DOHH2 (cell line): Measurements from ENCODE around the gene LRRC8D.

Source experiments
- H3F3A ChIP-seq: fragments of 200-600 bp; sonication (generic), shearing (Covaris generic); 2 replicates; pipeline ENCODE4 v1.6.0; 2016; ENCODE audit warnings: antibody characterized with exemption, mild to moderate bottlenecking; ENCODE audit not compliant: control insufficient read depth, insufficient read depth
- H3K27ac ChIP-seq: fragments of 200-600 bp; sonication (generic); 2 replicates; pipeline ENCODE4 v1.5.1; 2014; ENCODE audit warnings: low read depth, mild to moderate bottlenecking, low read length, moderate library complexity
- H3K27me3 ChIP-seq: fragments of 200-600 bp; sonication (generic); 2 replicates; pipeline ENCODE4 v1.6.1; 2014; ENCODE audit warnings: mild to moderate bottlenecking, low read length, mixed read lengths; ENCODE audit not compliant: control insufficient read depth
- H3K36me3 ChIP-seq: fragments of 200-600 bp; sonication (generic); 2 replicates; pipeline ENCODE4 v1.6.1; 2014; ENCODE audit warnings: mild to moderate bottlenecking, low read length, moderate library complexity, mixed read lengths; ENCODE audit not compliant: control insufficient read depth
- H3K4me1 ChIP-seq: fragments of 200-600 bp; sonication (generic); 2 replicates; pipeline ENCODE4 v1.6.1; 2014; ENCODE audit warnings: mild to moderate bottlenecking, low read length, mixed read lengths; ENCODE audit not compliant: control insufficient read depth
- H3K4me2 ChIP-seq: fragments of 200-600 bp; sonication (generic); 2 replicates; pipeline ENCODE4 v1.6.0; 2014; ENCODE audit warnings: mild to moderate bottlenecking, low read length, moderate library complexity
- H3K4me3 ChIP-seq: fragments of 200-600 bp; sonication (generic); 2 replicates; pipeline ENCODE4 v1.5.1; 2014; ENCODE audit warnings: mild to moderate bottlenecking, low read length, mixed read lengths
- H3K79me2 ChIP-seq: fragments of 200-600 bp; sonication (generic); 2 replicates; pipeline ENCODE4 v1.6.1; 2014; ENCODE audit warnings: mild to moderate bottlenecking, low read length, mixed read lengths; ENCODE audit not compliant: control insufficient read depth
- H3K9me2 ChIP-seq: fragments of 200-600 bp; sonication (generic); replicated peaks from 2 replicates; pipeline ENCODE4 v1.6.1; 2014; ENCODE audit warnings: mild to moderate bottlenecking, low read length, mixed read lengths; ENCODE audit not compliant: control insufficient read depth
- H3K9me3 ChIP-seq: fragments of 200-600 bp; sonication (generic); 2 replicates; pipeline ENCODE4 v1.6.1; 2014; ENCODE audit warnings: antibody characterized with exemption, low read length, mixed read lengths; ENCODE audit not compliant: control insufficient read depth, insufficient read depth
- H4K20me1 ChIP-seq: fragments of 200-600 bp; sonication (generic); 2 replicates; pipeline ENCODE4 v1.6.0; 2014; ENCODE audit warnings: low read depth, mild to moderate bottlenecking, antibody characterized with exemption, low read length, moderate library complexity; ENCODE audit not compliant: control insufficient read depth, insufficient read depth
- EZH2phosphoT487 ChIP-seq: fragments of 200-600 bp; sonication (generic); IDR thresholded peaks from 2 replicates; pipeline ENCODE4 v1.6.1; 2017; ENCODE audit warnings: borderline replicate concordance, mild to moderate bottlenecking, antibody characterized with exemption, low read length, moderate library complexity, mixed read lengths
- TF ChIP-seq, protein P1 (sequence below): fragments of 200-600 bp; sonication (generic); IDR thresholded peaks from one replicate; pipeline ENCODE4 v1.5.1; 2014; ENCODE audit warnings: antibody characterized with exemption, mild to moderate bottlenecking, low read depth, low read length; ENCODE audit not compliant: poor library complexity, severe bottlenecking

Gene LRRC8D

DNA sequence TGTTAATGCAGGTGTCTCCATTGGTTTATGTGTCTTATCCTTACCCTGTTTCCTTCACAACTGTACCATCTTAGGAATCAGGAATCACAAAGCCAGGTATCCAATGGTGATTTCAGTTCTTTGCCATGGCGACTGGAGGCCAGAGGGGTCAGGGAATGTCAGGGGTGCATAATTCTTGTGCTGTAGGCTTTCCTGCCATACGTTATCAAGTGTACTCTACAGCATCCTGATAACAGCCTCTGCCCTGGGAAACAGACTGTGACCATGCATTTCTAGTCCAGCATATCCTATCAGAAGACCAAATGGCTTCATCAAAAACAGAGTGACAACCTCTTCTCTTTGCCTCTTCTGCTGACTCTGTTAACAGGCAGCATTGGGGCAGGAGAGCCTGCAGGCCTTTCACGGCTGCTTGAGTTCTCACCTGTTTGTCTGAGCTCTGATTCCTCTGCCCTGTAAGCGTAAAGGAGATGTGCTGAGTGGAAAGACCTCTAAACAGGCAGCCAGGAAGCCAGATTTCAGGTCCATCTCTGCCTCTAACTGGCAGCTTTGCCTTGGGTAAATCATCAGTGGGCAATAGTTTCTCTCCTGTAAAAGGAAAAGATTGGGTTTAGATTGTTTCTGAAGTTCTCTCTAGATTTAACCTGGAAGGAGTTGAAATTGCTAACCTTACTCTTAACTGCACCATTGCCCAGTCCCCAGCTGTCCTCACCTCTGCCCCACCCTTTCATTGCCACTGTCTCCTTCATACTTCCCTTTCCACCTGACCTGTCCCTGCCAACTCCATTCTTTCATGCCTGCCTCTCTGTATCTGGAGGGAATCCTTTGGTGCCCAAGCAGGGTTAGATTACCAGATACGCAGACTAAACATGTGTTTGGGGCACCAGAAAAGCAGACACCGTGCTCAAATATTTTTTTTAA, 80.2 kb downstream of the LRRC8D start:
- H3K4me2 ChIP-seq, result no peak overlapping the region
- no peaks in the 10 kb centered on the region for H3K36me3 ChIP-seq
- H3K4me1 ChIP-seq, result peaks cover 22% of the 10 kb centered on the region
- H3K27ac ChIP-seq, result no peak overlapping the region
- TF ChIP-seq, protein P1, sequence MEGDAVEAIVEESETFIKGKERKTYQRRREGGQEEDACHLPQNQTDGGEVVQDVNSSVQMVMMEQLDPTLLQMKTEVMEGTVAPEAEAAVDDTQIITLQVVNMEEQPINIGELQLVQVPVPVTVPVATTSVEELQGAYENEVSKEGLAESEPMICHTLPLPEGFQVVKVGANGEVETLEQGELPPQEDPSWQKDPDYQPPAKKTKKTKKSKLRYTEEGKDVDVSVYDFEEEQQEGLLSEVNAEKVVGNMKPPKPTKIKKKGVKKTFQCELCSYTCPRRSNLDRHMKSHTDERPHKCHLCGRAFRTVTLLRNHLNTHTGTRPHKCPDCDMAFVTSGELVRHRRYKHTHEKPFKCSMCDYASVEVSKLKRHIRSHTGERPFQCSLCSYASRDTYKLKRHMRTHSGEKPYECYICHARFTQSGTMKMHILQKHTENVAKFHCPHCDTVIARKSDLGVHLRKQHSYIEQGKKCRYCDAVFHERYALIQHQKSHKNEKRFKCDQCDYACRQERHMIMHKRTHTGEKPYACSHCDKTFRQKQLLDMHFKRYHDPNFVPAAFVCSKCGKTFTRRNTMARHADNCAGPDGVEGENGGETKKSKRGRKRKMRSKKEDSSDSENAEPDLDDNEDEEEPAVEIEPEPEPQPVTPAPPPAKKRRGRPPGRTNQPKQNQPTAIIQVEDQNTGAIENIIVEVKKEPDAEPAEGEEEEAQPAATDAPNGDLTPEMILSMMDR, result no peak
- no peak for TF ChIP-seq EZH2phosphoT487
- H3K27me3 ChIP-seq, result no peaks in the 10 kb centered on the region
- H3F3A ChIP-seq, result no peaks in the 10 kb centered on the region
- H3K9me3 ChIP-seq, result no peaks in the 10 kb centered on the region
- no peak overlapping the region for H3K4me3 ChIP-seq
- H3K9me2 ChIP-seq, result no peaks in the 10 kb centered on the region
- H3K79me2 ChIP-seq, result no peaks in the 10 kb centered on the region
- H4K20me1 ChIP-seq, result no peaks in the 10 kb centered on the region

DNA sequence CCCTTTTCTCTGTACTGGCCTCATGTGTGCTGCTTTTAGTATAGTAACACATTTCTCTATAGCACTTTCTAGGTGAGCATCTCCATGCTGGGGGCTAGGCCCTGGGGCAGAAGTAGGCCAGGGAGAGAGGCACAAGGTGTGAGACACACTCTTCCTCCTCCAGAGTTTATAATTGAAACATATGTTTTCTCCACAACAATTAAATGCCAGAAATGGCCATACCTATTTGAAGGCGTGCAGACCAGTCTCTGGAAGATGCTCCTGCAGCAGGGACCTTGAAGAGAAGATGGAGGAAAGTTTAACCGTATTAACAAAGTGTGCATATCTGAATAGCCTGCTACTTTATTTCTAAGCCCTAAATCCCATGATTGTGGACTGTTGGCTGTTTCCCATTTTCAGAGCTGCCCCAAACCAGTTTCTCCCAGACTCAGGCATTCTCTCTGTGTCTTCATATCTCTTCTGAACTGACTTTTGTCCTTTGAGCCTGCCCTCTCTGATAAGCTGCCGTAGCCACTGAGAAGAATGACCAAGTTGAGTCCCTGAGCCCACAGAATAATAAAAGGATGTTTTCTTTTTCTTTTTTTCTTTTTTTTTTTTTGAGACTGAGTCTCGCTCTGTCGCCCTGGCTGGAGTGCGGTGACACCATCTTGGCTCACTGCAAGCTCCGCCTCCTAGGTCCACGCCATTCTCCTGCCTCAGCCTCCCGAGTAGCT, 81.3 kb downstream of the LRRC8D start:
- Histone ChIP-seq H3K4me2 (no peak overlapping the region), H3K79me2 (no peaks in the 10 kb centered on the region), H3F3A (no peaks in the 10 kb centered on the region), H3K36me3 (no peaks in the 10 kb centered on the region), H3K9me2 (no peaks in the 10 kb centered on the region), H3K27ac (no peak overlapping the region), H3K9me3 (no peaks in the 10 kb centered on the region), H3K27me3 (no peaks in the 10 kb centered on the region), H3K4me1 (peaks cover 33% of the 10 kb centered on the region), H4K20me1 (no peaks in the 10 kb centered on the region), H3K4me3 (no peak overlapping the region)
- TF ChIP-seq, protein P1, result no peak
- TF ChIP-seq EZH2phosphoT487, result no peak

DNA sequence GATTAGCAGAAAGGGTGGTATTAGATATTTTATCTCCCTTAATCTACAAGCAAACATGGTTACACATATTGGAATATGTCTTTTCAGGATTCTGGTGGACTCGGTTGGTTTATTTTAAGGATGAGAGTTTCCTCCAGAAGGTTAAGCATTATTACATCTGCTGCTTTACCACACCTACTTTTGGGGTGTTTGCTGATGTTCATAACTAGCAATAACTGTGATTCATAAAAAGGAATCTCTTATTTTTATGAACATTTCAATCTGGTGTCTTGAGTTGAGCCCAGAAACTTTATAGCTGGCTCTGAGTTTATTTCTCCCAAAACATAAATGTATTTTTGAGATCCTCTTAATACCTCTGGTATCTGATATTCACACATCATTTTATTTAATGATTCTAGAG, 82.7 kb downstream of the LRRC8D start:
- H3K27me3 ChIP-seq, result no peaks in the 10 kb centered on the region
- H3K9me2 ChIP-seq, result no peaks in the 10 kb centered on the region
- no peak overlapping the region for H3K4me3 ChIP-seq
- peaks cover under 1% of the 10 kb centered on the region; the same call in 1 of the 2 replicates for H3K79me2 ChIP-seq
- H4K20me1 ChIP-seq, result no peaks in the 10 kb centered on the region
- H3K4me2 ChIP-seq, result no peak overlapping the region
- no peaks in the 10 kb centered on the region for H3F3A ChIP-seq
- TF ChIP-seq EZH2phosphoT487, result no peak
- TF ChIP-seq, protein P1, result no peak
- no peaks in the 10 kb centered on the region for H3K36me3 ChIP-seq
- peaks cover 46% of the 10 kb centered on the region for H3K4me1 ChIP-seq
- no peak overlapping the region for H3K27ac ChIP-seq
- no peaks in the 10 kb centered on the region for H3K9me3 ChIP-seq
